OCI-LY7 (cell line): ENCODE measurements around the gene TSNAXIP1.

Experiments used
- EZH2phosphoT487 ChIP-seq: fragments of 200-600 bp; sonication (generic); IDR thresholded peaks from 2 replicates; pipeline ENCODE4 v1.6.1; 2018; ENCODE audit warnings: low read depth, borderline replicate concordance, mild to moderate bottlenecking, mixed run types, antibody characterized with exemption, low read length, moderate library complexity, mixed read lengths
- TF ChIP-seq, protein P1 (sequence below): fragments of 200-600 bp; sonication (generic); conservative IDR thresholded peaks from 2 replicates; pipeline ENCODE4 v1.5.1; 2014; ENCODE audit warnings: mild to moderate bottlenecking, antibody characterized with exemption, low read length, moderate library complexity, mixed read lengths

DNA sequence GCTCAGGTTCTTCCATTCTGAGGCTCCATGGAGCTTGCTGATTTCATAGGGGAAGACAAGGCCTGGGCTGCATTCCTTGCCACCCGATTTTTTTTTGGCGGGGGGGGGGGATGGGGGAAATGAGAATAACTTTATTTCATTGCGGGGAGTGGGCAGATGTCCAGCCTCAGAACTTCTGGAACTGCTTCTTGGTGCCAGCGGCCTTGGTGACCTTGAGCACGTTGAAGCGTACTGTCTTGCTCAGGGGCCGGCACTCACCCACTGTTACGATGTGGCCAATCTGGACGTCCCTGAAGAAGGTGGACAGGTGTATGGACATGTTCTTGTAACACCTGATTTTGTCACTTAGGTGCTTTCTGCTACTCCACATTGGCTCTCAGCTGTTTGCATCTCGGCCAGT, 49.1 kb downstream of the TSNAXIP1 start:
- TF ChIP-seq, protein P1, sequence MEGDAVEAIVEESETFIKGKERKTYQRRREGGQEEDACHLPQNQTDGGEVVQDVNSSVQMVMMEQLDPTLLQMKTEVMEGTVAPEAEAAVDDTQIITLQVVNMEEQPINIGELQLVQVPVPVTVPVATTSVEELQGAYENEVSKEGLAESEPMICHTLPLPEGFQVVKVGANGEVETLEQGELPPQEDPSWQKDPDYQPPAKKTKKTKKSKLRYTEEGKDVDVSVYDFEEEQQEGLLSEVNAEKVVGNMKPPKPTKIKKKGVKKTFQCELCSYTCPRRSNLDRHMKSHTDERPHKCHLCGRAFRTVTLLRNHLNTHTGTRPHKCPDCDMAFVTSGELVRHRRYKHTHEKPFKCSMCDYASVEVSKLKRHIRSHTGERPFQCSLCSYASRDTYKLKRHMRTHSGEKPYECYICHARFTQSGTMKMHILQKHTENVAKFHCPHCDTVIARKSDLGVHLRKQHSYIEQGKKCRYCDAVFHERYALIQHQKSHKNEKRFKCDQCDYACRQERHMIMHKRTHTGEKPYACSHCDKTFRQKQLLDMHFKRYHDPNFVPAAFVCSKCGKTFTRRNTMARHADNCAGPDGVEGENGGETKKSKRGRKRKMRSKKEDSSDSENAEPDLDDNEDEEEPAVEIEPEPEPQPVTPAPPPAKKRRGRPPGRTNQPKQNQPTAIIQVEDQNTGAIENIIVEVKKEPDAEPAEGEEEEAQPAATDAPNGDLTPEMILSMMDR: no peak
- no peak for TF ChIP-seq EZH2phosphoT487
